A673 (cell line): ENCODE measurements around the gene POLN.

Source experiments
- CTCF ChIP-seq: fragments of 300-800, 200-600 bp; sonication (generic); conservative IDR thresholded peaks from 2 replicates; pipeline ENCODE4 v1.5.1; 2017; ENCODE audit warnings: low read depth, mild to moderate bottlenecking, antibody characterized with exemption, low read length, moderate library complexity, mixed read lengths
- EZH2 ChIP-seq: fragments of 200-600 bp; sonication (generic); IDR thresholded peaks from 2 replicates; pipeline ENCODE4 v1.6.1; 2017; ENCODE audit warnings: borderline replicate concordance, low read depth, mild to moderate bottlenecking, mixed read lengths, antibody characterized with exemption, low read length; ENCODE audit not compliant: poor library complexity, severe bottlenecking

- TF ChIP-seq CTCF (no peak), EZH2 (no peak)
These were observed 199.5 kb downstream of the POLN start for GRCh38 chr4:2042204-2042946.
